ENCODE measurements around the gene GGA2.
"Not testable (repeated sequence)": the region's sequence is repeated elsewhere in the genome, so short reads cannot be mapped to it uniquely, and the experiment has no call there.

GGA2 gene

GRCh38 chr16:23485841-23486240 is 24.5 kb downstream of the GGA2 start:
- H3K4me3 ChIP-seq (replicated peaks; ENCODE audit: low read depth, low read length) = no peak overlapping the region
- no peak for TF ChIP-seq CTCF (IDR thresholded peaks at IDR 0.05; ENCODE audit: low read length, missing control alignments)
- no peak for DNase-seq (ENCODE audit: low read depth)

- no peak for TF ChIP-seq CTCF (IDR thresholded peaks at IDR 0.05; ENCODE audit: low read length, missing control alignments)
- no peak overlapping the region for H3K4me3 ChIP-seq (replicated peaks; ENCODE audit: low read depth, low read length)
- no peak for DNase-seq (ENCODE audit: low read depth)
Observed at GRCh38 chr16:23485257-23485614, 25.1 kb downstream of the GGA2 start.

GRCh38 chr16:23484510-23485256 is 25.6 kb downstream of the GGA2 start:
- TF ChIP-seq CTCF (IDR thresholded peaks at IDR 0.05; ENCODE audit: low read length, missing control alignments) = no peak
- H3K4me3 ChIP-seq (replicated peaks; ENCODE audit: low read depth, low read length) = no peak overlapping the region
- DNase-seq (ENCODE audit: low read depth) = no peak

GRCh38 chr16:23483492-23483891 is 26.8 kb downstream of the GGA2 start:
- H3K4me3 ChIP-seq (replicated peaks; ENCODE audit: low read depth, low read length) = not testable (repeated sequence)

GRCh38 chr16:23482778-23483177 is 27.5 kb downstream of the GGA2 start:
- no peak overlapping the region for H3K4me3 ChIP-seq (replicated peaks; ENCODE audit: low read depth, low read length)
- no peak for TF ChIP-seq CTCF (IDR thresholded peaks at IDR 0.05; ENCODE audit: low read length, missing control alignments)
- DNase-seq (ENCODE audit: low read depth) = no peak

More at GRCh38 chr16:23483492-23483891, 26.8 kb downstream of the GGA2 start:
- not testable (repeated sequence) for DNase-seq (ENCODE audit: low read depth)

- no peak overlapping the region for H3K4me3 ChIP-seq (replicated peaks; ENCODE audit: low read depth, low read length)
- DNase-seq (ENCODE audit: low read depth) = no peak
- no peak for TF ChIP-seq CTCF (IDR thresholded peaks at IDR 0.05; ENCODE audit: low read length, missing control alignments)
Observed at GRCh38 chr16:23480257-23480656, 30.0 kb downstream of the GGA2 start.

- H3K4me3 ChIP-seq (replicated peaks; ENCODE audit: low read depth, low read length) = no peak overlapping the region
- no peak for DNase-seq (ENCODE audit: low read depth)
- TF ChIP-seq CTCF (IDR thresholded peaks at IDR 0.05; ENCODE audit: low read length, missing control alignments) = no peak
Observed at GRCh38 chr16:23479138-23479537, 31.2 kb downstream of the GGA2 start.
